Endodermal cell (in vitro differentiated cells): Measurements from ENCODE around the gene TMEM8B. TPM values are rescaled to one million over a fixed set of nuclear protein-coding genes. Genes with fewer than 3 reads are reported as not detected.

Source experiments
- DNase-seq: peaks from one replicate; pipeline ENCODE4 v3.0.0-alpha.2; 2017
- H3K27ac ChIP-seq: 2 replicates; pipeline ENCODE4 v1.5.1; 2013; ENCODE audit warnings: mild to moderate bottlenecking, low read depth, low read length, moderate library complexity
- H3K27me3 ChIP-seq: 2 replicates; pipeline ENCODE4 v1.6.1; 2013; ENCODE audit warnings: mild to moderate bottlenecking, low read length, moderate library complexity; ENCODE audit not compliant: insufficient read depth, control insufficient read depth, poor library complexity, severe bottlenecking
- H3K36me3 ChIP-seq: 2 replicates; pipeline ENCODE4 v1.7.0; 2013; ENCODE audit warnings: mild to moderate bottlenecking, low read length, moderate library complexity; ENCODE audit not compliant: control insufficient read depth, insufficient read depth
- H3K4me1 ChIP-seq: one replicate; pipeline ENCODE4 v1.7.0; 2013; ENCODE audit warnings: low read length; ENCODE audit not compliant: control insufficient read depth, insufficient read depth
- H3K4me3 ChIP-seq: 2 replicates; pipeline ENCODE4 v1.5.1; 2013; ENCODE audit warnings: mild to moderate bottlenecking, low read length, moderate library complexity
- H3K9ac ChIP-seq: 2 replicates; pipeline ENCODE4 v1.6.1; 2013; ENCODE audit warnings: mild to moderate bottlenecking, low read length, moderate library complexity; ENCODE audit not compliant: poor library complexity, severe bottlenecking; ENCODE audit errors: extremely low read depth
- H3K9me3 ChIP-seq: 2 replicates; pipeline ENCODE4 v1.6.1; 2013; ENCODE audit warnings: mild to moderate bottlenecking, low read length, moderate library complexity; ENCODE audit not compliant: control insufficient read depth
- H3K27ac Mint-ChIP-seq: 2 replicates; pipeline ENCODE4 v1.8.0; 2020; ENCODE audit warnings: mixed read lengths
- H3K27me3 Mint-ChIP-seq: 2 replicates; pipeline ENCODE4 v1.8.0; 2021; ENCODE audit warnings: mild to moderate bottlenecking, mixed read lengths; ENCODE audit not compliant: insufficient read depth
- H3K36me3 Mint-ChIP-seq: 2 replicates; pipeline ENCODE4 v1.8.0; 2020; ENCODE audit warnings: low read depth, mixed read lengths
- H3K4me1 Mint-ChIP-seq: 2 replicates; pipeline ENCODE4 v1.8.0; 2020; ENCODE audit warnings: mixed read lengths
- H3K4me3 Mint-ChIP-seq: 2 replicates; pipeline ENCODE4 v1.8.0; 2020; ENCODE audit warnings: mild to moderate bottlenecking, moderate library complexity, mixed read lengths
- H3K9me3 Mint-ChIP-seq: 2 replicates; pipeline ENCODE4 v1.8.0; 2020; ENCODE audit warnings: mild to moderate bottlenecking, mixed read lengths
- CTCF ChIP-seq: fragments of 200-600 bp; sonication (generic); conservative IDR thresholded peaks from 2 replicates; pipeline ENCODE4 v1.5.0; 2021; ENCODE audit warnings: antibody characterized with exemption, mild to moderate bottlenecking
- WGBS, 2 experiments: methylation state at CpG; one replicate each; pipeline versions ENCODE4 v1.1.5 to v1.1.7; 2013; ENCODE audit warnings: missing lambda C conversion rate in 2 of 2, mixed read lengths in 1 of 2; ENCODE audit not compliant: insufficient coverage in 1 of 2, insufficient read length in 1 of 2; 5-methylcytosine and 5-hydroxymethylcytosine counted together
- total RNA-seq, 2 donors: library from RNA; stranded (reverse); fragmentation: NEBNext Ultra II Directional in 1 of 2; extraction: Animal tissue kit (Norgen Biotek cat#: 25700) in 1 of 2; gene quantifications; 2 replicates in 1 of 2; 3 replicates in 1 of 2; pipeline ENCODE4 v1.2.1, GENCODE V29; 2021

Gene TMEM8B
- total RNA-seq, 2 donors from 2014 or later = 12.8 to 18.3 TPM

DNA sequence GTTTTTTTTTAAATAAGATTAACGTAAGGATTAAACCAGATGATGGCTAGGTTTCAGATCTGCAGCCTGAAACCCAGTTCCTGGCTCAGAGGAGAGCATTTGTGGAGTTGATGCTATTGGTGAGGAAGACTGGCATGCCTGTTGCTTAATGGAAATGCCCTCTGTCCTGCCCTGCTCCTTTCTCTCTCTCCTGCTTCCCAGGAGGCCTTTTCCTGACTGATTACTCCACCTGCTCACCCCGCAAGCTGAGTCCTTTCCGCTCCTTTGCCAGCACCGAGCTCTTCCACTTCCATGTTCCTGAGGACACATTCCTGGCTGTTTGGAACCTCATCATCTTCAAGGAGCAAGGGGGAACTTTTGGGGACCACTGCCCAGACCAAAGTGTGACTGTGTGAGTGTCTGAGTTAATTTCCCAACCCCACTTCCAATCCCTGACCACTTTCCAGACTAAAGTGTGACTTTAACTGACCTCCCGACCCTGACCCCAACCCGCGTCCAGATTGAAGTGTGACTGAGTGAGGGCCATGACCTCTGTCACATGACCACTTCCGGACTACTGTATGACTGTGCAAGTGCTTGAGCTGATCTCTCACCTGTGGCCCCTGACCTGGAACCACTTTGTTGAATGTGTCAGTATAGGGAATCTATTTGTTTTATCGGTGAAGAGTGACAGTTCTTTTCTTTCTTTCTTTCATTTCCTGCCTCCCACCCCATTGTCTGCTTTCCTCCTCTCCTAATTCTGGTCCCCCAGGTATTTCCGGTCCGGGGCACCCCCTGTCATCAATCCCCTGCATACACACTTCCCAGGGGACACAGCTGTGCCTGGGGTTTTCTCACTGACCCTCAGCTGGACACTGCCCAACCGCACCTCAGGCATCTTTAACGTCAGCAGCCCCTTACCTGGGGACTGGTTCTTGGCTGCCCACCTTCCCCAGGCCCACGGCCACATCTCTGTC lies 5.5 kb downstream of the TMEM8B start:
- 92 to 98% methylated on average over 8 to 14 of the region's 14 CpGs for WGBS, 2 experiments
- no peak for DNase-seq
- Histone ChIP-seq H3K9me3 (no peaks in the 10 kb centered on the region), H3K27ac (no peak overlapping the region), H3K4me3 (no peak overlapping the region), H3K9ac (no peak overlapping the region), H3K4me1 (no peaks in the 10 kb centered on the region), H3K36me3 (no peaks in the 10 kb centered on the region), H3K27me3 (no peaks in the 10 kb centered on the region)
- H3K27me3 Mint-ChIP-seq = peaks cover 20% of the 10 kb centered on the region
- H3K27ac Mint-ChIP-seq = no peak overlapping the region
- H3K4me1 Mint-ChIP-seq = peaks cover 6% of the 10 kb centered on the region
- no peak overlapping the region for H3K4me3 Mint-ChIP-seq
- no peaks in the 10 kb centered on the region for H3K36me3 Mint-ChIP-seq
- TF ChIP-seq CTCF = no peak
- no peaks in the 10 kb centered on the region for H3K9me3 Mint-ChIP-seq

DNA sequence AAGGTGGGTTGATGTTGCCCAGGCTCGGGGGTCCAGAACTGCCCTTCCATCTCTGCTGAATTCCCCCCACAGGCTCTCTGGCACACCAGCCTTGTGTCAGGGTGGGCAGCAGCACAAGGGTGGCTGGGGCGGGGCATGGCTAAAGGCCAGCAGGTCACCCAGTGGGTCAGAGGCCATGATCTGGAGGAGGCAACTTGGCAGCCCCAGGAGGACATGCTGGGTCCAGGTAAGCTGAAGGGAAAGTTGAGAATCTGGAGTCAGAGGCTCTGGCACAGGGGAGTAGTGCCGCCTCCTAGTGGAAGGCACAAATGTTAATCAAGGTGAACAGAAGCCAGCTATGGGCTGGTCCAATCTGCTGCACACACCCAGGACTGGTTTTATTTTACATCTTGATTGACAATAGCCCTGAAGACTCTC lies 6.2 kb downstream of the TMEM8B start:
- no peaks in the 10 kb centered on the region for H3K36me3 ChIP-seq
- no peaks in the 10 kb centered on the region for H3K9me3 ChIP-seq
- peaks cover 23% of the 10 kb centered on the region for H3K27me3 Mint-ChIP-seq
- no peak overlapping the region for H3K27ac Mint-ChIP-seq
- no peak overlapping the region for H3K27ac ChIP-seq
- 84 to 85% methylated on average over 2 to 3 of the region's 3 CpGs for WGBS, 2 experiments
- no peaks in the 10 kb centered on the region for H3K36me3 Mint-ChIP-seq
- no peaks in the 10 kb centered on the region for H3K9me3 Mint-ChIP-seq
- peaks cover 3% of the 10 kb centered on the region for H3K4me1 Mint-ChIP-seq
- H3K4me1 ChIP-seq = no peaks in the 10 kb centered on the region
- peak; percentile 79 for TF ChIP-seq CTCF
- peak; percentile 76 for DNase-seq
- H3K27me3 ChIP-seq = no peaks in the 10 kb centered on the region
- H3K9ac ChIP-seq = no peak overlapping the region
- H3K4me3 ChIP-seq = no peak overlapping the region
- no peak overlapping the region for H3K4me3 Mint-ChIP-seq

GRCh38 chr9:35835766-35836165 lies 6.7 kb downstream of the TMEM8B start:
- Histone ChIP-seq H3K4me1 (no peaks in the 10 kb centered on the region), H3K27me3 (no peaks in the 10 kb centered on the region), H3K9me3 (no peaks in the 10 kb centered on the region), H3K36me3 (no peaks in the 10 kb centered on the region), H3K27ac (no peak overlapping the region), H3K4me3 (no peak overlapping the region), H3K9ac (no peak overlapping the region)
- Mint-ChIP-seq H3K4me1 (peaks cover 9% of the 10 kb centered on the region), H3K4me3 (no peak overlapping the region), H3K27ac (no peak overlapping the region), H3K36me3 (no peaks in the 10 kb centered on the region), H3K27me3 (peaks cover 23% of the 10 kb centered on the region), H3K9me3 (no peaks in the 10 kb centered on the region)
- no peak for DNase-seq
- WGBS, 2 experiments = 85 to 95% methylated on average over 2 of the region's 2 CpGs
- no peak for TF ChIP-seq CTCF
